ENCODE data around the gene INHBA. TPM values are rescaled to one million over a fixed set of nuclear protein-coding genes. Genes with fewer than 3 reads are reported as not detected.

INHBA gene
- total and polyA plus RNA-seq, 2 donors (not counting 1 experiment from before 2014, with no cell fraction given), result 15.0 to 108 TPM

- H3K4me2 ChIP-seq (ENCODE audit: extremely low read depth, insufficient read depth, low read length), result no peak overlapping the region
- DNase-seq (ENCODE audit: low read depth in 2 of 2), result peak in 1 of 2 donors; percentile 38
- no peaks in the 10 kb centered on the region for H3K4me1 ChIP-seq (ENCODE audit: control insufficient read depth, extremely low read depth, insufficient read depth, low read length)
- no peak overlapping the region for H2AFZ ChIP-seq (ENCODE audit: low read length)
- TF ChIP-seq EZH2 (IDR thresholded peaks at IDR 0.05; ENCODE audit: low read length, missing control alignments), result no peak
- TF ChIP-seq CTCF (conservative IDR thresholded peaks at IDR 0.05 in 1 of 2, IDR thresholded peaks at IDR 0.05 in 1 of 2; ENCODE audit: low read depth in 1 of 2, low read length in 2 of 2), result no peak
- H3K79me2 ChIP-seq (ENCODE audit: control insufficient read depth, insufficient read depth, low read length), result no peaks in the 10 kb centered on the region
- H4K20me1 ChIP-seq (ENCODE audit: control insufficient read depth, extremely low read depth, insufficient read depth, low read length), result no peaks in the 10 kb centered on the region
- H3K27me3 ChIP-seq (ENCODE audit: control insufficient read depth, insufficient read depth, low read length), result no peaks in the 10 kb centered on the region
- no peaks in the 10 kb centered on the region for H3K36me3 ChIP-seq (ENCODE audit: control insufficient read depth, insufficient read depth, low read length)
- H3K9ac ChIP-seq (ENCODE audit: insufficient read depth, low read length), result no peak overlapping the region
- no peaks in the 10 kb centered on the region for H3K9me3 ChIP-seq (ENCODE audit: control insufficient read depth, insufficient read depth, low read depth, low read length)
- H3K27ac ChIP-seq (ENCODE audit: insufficient read depth, low read length), result no peak overlapping the region
- H3K4me3 ChIP-seq (replicated peaks in 1 of 4; ENCODE audit: control extremely low read depth in 1 of 4, insufficient read depth in 1 of 4, low read depth in 3 of 4, low read length in 4 of 4), result no peak overlapping the region
Observed at GRCh38 chr7:41742401-41743020, 39.6 kb upstream of the INHBA start.

- Histone ChIP-seq H3K79me2 (ENCODE audit: control insufficient read depth, insufficient read depth, low read length) (no peaks in the 10 kb centered on the region), H3K4me2 (ENCODE audit: extremely low read depth, insufficient read depth, low read length) (no peak overlapping the region), H2AFZ (ENCODE audit: low read length) (no peak overlapping the region), H3K9ac (ENCODE audit: insufficient read depth, low read length) (no peak overlapping the region), H4K20me1 (ENCODE audit: control insufficient read depth, extremely low read depth, insufficient read depth, low read length) (no peaks in the 10 kb centered on the region), H3K4me3 (replicated peaks in 1 of 4; ENCODE audit: control extremely low read depth in 1 of 4, insufficient read depth in 1 of 4, low read depth in 3 of 4, low read length in 4 of 4) (no peak overlapping the region), H3K9me3 (ENCODE audit: control insufficient read depth, insufficient read depth, low read depth, low read length) (no peaks in the 10 kb centered on the region), H3K36me3 (ENCODE audit: control insufficient read depth, insufficient read depth, low read length) (no peaks in the 10 kb centered on the region), H3K4me1 (ENCODE audit: control insufficient read depth, extremely low read depth, insufficient read depth, low read length) (no peaks in the 10 kb centered on the region), H3K27ac (ENCODE audit: insufficient read depth, low read length) (no peak overlapping the region), H3K27me3 (ENCODE audit: control insufficient read depth, insufficient read depth, low read length) (no peaks in the 10 kb centered on the region)
- TF ChIP-seq EZH2 (IDR thresholded peaks at IDR 0.05; ENCODE audit: low read length, missing control alignments) (no peak), CTCF (conservative IDR thresholded peaks at IDR 0.05 in 1 of 2, IDR thresholded peaks at IDR 0.05 in 1 of 2; ENCODE audit: low read depth in 1 of 2, low read length in 2 of 2) (no peak)
- DNase-seq (ENCODE audit: low read depth in 2 of 2), result no peak
Observed at GRCh38 chr7:41738806-41739205, 35.9 kb upstream of the INHBA start.

GRCh38 chr7:41738336-41738735, 35.4 kb upstream of the INHBA start:
- Histone ChIP-seq H3K4me1 (ENCODE audit: control insufficient read depth, extremely low read depth, insufficient read depth, low read length) (no peaks in the 10 kb centered on the region), H3K9ac (ENCODE audit: insufficient read depth, low read length) (no peak overlapping the region), H3K9me3 (ENCODE audit: control insufficient read depth, insufficient read depth, low read depth, low read length) (no peaks in the 10 kb centered on the region), H3K4me2 (ENCODE audit: extremely low read depth, insufficient read depth, low read length) (no peak overlapping the region), H2AFZ (ENCODE audit: low read length) (no peak overlapping the region), H3K36me3 (ENCODE audit: control insufficient read depth, insufficient read depth, low read length) (no peaks in the 10 kb centered on the region), H3K79me2 (ENCODE audit: control insufficient read depth, insufficient read depth, low read length) (no peaks in the 10 kb centered on the region), H3K4me3 (replicated peaks in 1 of 4; ENCODE audit: control extremely low read depth in 1 of 4, insufficient read depth in 1 of 4, low read depth in 3 of 4, low read length in 4 of 4) (no peak overlapping the region), H4K20me1 (ENCODE audit: control insufficient read depth, extremely low read depth, insufficient read depth, low read length) (no peaks in the 10 kb centered on the region), H3K27me3 (ENCODE audit: control insufficient read depth, insufficient read depth, low read length) (no peaks in the 10 kb centered on the region), H3K27ac (ENCODE audit: insufficient read depth, low read length) (no peak overlapping the region)
- no peak for DNase-seq (ENCODE audit: low read depth in 2 of 2)
- TF ChIP-seq CTCF (conservative IDR thresholded peaks at IDR 0.05 in 1 of 2, IDR thresholded peaks at IDR 0.05 in 1 of 2; ENCODE audit: low read depth in 1 of 2, low read length in 2 of 2), result no peak
- no peak for TF ChIP-seq EZH2 (IDR thresholded peaks at IDR 0.05; ENCODE audit: low read length, missing control alignments)
